Stimulated activated CD4-positive, alpha-beta T cell treated with anti-CD3 and anti-CD28 coated beads, Interleukin-1b, Interleukin-23, amount 100 ng/mL, for 24 hours (primary cell): ENCODE results near the gene COL27A1.

Experiments used
- DNase-seq, 4 experiments: peaks; one replicate each; pipeline ENCODE4 v3.0.0-alpha.2; 2020; ENCODE audit warnings: low read depth in 4 of 4, low spot score in 1 of 4

The COL27A1 gene

GRCh38 chr9:114269023-114269422 is 113.7 kb downstream of the COL27A1 start:
- no peak for DNase-seq

- no peak for DNase-seq
These were observed 115.0 kb downstream of the COL27A1 start for GRCh38 chr9:114270120-114270975.

GRCh38 chr9:114271556-114272510 is 116.5 kb downstream of the COL27A1 start:
- no peak for DNase-seq

- no peak for DNase-seq
These were observed 117.5 kb downstream of the COL27A1 start for GRCh38 chr9:114272739-114273431.

- no peak for DNase-seq
These were observed 118.1 kb downstream of the COL27A1 start for GRCh38 chr9:114273461-114273881.

- no peak for DNase-seq
These were observed 118.9 kb downstream of the COL27A1 start for GRCh38 chr9:114274217-114274616.

- no peak for DNase-seq
These were observed 120.1 kb downstream of the COL27A1 start for GRCh38 chr9:114275246-114276004.

- no peak for DNase-seq
These were observed 121.8 kb downstream of the COL27A1 start for GRCh38 chr9:114276908-114277821.

- DNase-seq = no peak
These were observed 123.0 kb downstream of the COL27A1 start for GRCh38 chr9:114278356-114278755.

GRCh38 chr9:114278881-114279570 is 123.7 kb downstream of the COL27A1 start:
- no peak for DNase-seq

- no peak for DNase-seq
These were observed 124.4 kb downstream of the COL27A1 start for GRCh38 chr9:114279693-114280092.

- DNase-seq = no peak
These were observed 125.5 kb downstream of the COL27A1 start for GRCh38 chr9:114280636-114281472.

GRCh38 chr9:114281473-114282103 is 126.3 kb downstream of the COL27A1 start:
- DNase-seq = no peak

- DNase-seq = no peak
These were observed 126.8 kb downstream of the COL27A1 start for GRCh38 chr9:114282104-114282485.

- no peak for DNase-seq
These were observed 127.2 kb downstream of the COL27A1 start for GRCh38 chr9:114282507-114282906.

- no peak for DNase-seq
These were observed 127.6 kb downstream of the COL27A1 start for GRCh38 chr9:114282926-114283325.

- DNase-seq = no peak
These were observed 128.3 kb downstream of the COL27A1 start for GRCh38 chr9:114283551-114284111.
